ENCODE measurements around the gene KCTD17.

KCTD17 gene

DNA sequence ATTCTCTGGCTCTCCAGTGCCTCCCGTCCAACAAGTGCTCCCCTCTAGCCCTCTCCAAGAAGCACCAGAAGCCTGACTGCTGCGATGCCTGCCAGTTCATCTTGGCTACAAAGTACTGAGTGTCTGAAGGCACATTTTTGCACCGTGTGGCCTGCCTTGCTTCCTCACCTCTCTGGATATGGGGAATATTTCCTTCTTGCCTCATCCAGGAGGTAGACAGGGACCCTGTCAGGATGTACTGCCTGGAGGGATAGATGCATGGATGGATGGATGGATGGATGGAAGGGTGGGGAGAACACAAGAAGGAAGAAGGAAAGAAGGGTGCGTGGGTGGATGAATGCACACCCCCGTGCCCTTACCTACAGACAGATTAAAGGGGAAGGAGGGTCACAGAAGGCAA, 27.6 kb downstream of the KCTD17 start:
- DNase-seq (ENCODE audit: low spot score) = no peak

DNA sequence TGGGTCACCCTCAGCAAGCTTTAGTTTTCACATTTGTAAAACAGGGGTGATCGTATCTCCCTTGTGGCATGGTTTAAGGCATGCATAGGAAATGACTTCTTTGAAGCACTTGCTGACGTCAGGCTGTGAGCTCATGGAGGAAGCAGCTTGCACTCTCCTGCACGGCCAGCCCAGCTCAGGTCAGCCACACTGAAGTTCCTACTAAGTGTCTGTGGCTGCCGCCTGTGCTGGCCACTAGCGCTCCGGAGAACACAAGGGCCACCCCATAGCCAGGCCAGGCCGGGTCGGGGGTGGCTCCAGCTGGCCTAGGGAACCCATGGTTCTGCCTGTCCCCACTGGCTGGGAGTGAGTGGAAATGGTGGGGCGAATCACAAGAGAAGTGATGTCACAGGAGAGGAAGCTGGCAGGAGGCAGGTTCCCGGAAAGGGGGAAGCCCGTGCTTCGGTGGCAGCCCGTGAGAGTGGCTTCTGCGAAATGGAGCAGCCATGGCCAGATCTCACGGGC, 28.2 kb downstream of the KCTD17 start:
- peak; percentile 89 for DNase-seq (ENCODE audit: low spot score)

DNA sequence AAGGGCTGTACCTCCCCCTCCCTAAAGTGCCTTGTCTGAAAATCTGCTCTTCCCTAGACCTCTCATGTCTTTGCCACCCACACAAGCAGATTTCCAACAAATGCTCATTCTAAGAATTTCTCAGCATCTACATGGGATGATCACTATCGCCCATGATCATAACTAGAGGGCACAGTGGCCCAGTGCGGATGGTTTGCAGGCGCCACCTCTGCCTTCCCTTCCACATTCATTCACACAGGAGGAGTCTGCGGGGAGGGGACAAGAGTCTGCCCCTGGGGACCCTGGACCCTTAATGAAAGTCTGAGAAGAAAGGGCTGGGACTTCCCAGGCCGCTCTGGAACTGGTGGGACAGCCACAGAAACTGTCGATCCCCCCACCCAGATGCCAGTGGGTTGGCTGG, 28.9 kb downstream of the KCTD17 start:
- peak; percentile 43 for DNase-seq (ENCODE audit: low spot score)

DNA sequence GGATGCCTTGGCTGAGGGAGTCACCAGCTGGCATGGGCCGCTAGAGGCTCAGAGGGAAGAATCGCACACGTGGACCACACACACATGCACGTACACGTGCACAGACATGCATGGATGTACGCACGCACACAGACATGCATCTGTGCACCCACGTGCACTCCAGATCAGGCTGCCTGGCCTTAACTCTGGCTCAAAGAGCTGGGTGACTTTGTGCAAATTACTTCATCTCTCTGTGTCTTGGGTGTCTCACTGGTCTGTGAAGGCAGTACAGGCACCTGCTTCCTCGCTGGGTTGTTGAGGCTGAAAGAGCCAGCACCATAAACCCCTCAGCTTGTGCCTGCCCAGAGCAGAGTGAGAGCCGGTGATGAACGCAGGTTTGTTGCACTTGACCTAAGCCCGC, 29.3 kb downstream of the KCTD17 start:
- no peak for DNase-seq (ENCODE audit: low spot score)

DNA sequence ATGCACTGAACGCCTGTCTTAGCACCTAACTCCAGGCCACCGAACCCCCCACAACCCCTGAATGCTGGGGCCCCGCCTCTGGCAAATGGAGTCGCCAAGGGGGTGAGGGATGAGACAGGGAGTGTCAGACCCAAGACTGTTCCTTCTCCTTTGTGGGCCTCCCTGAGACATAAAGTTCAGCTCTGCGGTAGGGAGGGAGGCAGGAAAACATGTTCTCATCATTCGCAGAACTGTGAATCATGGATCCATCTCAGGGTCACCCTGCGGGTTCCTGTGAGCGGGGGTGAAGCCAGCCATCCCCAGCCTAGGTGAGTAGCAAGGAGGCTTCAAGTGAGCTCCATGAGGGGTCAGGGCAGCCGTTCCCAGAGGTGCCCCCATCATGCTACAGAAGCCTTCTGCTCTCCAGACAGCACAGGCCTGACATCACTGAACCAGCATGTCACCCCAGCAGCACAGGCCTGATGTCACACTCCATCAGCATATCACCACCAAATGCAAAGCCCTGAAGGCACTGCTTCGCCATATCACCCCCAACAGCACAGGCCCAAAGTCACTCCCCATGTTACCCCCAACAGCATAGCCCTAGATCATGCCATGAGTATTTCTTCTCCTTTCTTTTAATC, 30.8 kb downstream of the KCTD17 start:
- peak; percentile 47 for DNase-seq (ENCODE audit: low spot score)

DNA sequence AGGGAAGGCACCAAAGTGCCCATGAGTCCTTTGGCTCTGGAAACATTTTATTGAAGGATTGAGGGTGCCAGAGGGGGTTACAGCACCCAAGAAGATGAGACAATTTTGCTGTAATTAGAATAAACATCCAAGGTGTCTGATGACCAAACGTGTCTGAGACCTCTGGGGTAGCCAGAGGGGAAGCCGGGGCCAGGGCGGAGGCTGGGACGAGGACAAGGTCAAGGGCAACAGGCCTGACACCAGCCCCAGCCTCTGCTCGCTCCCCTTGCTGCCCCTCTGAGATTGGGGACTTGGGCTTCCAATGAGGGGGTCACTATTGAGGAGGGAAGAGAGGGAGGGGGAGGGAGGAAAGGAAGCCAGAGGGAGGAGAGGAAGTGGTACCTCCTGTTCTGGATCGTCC, 32.4 kb downstream of the KCTD17 start:
- no peak for DNase-seq (ENCODE audit: low spot score)

DNA sequence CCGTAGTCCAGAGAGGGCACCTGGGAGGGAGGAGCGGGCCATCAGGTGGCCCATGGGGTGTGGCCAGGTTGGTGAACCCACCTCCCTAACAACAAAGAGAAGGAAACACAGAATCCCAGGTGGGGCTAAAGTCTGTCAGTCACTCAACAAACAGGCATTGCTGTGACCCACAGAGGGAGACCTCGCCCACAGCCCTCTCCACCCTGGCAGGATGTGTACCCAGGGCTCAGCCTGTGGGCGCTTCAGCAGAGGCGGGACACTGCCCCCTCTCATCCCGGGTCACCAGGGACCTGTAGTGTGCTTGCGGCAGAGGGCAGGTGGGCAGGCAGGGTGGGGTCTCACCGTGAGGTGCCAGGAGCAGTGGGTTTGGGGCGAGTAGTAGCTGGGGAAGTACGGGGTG, 32.8 kb downstream of the KCTD17 start:
- no peak for DNase-seq (ENCODE audit: low spot score)

DNA sequence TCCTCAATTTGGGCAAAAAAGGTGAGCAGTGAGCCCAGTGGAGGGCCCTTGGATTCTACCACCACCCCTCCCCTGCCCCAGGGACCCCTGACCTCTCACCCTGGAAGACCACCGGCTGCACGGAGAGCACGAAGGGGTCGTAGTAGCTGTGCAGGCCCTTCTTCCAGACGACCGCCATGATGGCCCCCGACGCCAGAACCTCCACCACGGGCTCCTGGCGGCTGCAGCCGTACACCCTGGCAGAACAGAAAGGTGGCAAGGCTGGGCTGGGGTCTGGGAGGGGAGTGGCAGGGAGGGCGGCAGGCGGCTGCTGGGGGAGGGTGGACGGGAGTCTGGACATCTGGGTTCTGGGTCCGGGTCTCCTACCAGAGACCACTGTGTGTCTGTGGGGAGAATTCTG, 34.6 kb downstream of the KCTD17 start:
- DNase-seq (ENCODE audit: low spot score) = no peak

DNA sequence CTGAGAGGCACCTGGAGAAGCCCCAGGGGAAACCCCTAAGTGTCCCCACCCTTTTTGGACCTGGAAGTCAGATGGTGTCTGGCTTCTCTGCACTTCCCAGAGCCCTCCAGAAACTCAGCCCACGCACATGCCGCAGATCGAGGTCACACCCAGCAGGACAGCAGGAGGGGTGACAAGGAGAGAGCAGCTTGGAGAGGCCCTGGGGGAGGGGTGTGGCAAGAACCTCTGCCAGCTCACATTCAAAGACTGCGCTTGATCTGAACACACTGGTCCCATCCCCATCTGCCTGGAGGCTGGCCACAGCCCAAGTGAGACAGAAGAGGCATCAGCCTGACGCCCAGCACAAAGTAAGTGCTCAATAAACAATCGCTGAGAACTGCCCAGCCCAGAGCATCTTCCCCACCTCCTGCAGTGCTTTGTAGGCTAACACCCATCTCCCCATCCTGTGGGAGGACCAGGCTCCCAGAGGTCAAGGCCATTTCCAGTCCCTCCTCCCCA, 36.6 kb downstream of the KCTD17 start:
- peak; percentile 25 for DNase-seq (ENCODE audit: low spot score)

DNA sequence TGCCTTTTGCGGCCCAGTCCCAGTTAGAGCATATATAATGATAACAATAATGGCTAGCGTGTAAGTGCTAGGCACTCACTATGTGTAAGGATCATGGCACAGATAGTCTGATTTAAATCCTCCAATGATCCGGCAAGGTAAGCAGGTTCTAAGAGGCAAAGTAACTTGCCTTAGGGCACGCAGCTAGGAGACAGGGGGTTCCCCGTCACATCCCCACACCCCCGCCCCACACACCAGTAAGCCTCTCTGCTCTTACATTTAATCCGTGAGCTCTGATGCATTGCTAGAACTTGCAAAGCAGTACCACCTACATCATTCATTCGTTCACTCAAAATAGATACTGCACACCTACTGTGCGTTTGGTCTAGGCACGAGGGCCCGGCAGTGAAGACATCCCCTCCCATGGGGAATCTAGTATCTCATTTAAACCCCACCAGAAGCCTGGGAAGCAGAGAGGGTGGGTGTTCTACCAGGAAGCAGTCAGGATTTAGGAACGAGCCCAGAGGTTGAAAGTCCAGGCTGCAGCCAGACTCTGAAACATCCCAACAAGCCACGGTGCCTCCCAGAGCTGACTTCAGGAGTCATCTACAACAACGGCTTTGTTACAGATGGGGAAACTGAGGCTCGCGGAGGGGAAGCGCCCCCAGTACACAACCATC, 37.3 kb downstream of the KCTD17 start:
- no peak for DNase-seq (ENCODE audit: low spot score)

DNA sequence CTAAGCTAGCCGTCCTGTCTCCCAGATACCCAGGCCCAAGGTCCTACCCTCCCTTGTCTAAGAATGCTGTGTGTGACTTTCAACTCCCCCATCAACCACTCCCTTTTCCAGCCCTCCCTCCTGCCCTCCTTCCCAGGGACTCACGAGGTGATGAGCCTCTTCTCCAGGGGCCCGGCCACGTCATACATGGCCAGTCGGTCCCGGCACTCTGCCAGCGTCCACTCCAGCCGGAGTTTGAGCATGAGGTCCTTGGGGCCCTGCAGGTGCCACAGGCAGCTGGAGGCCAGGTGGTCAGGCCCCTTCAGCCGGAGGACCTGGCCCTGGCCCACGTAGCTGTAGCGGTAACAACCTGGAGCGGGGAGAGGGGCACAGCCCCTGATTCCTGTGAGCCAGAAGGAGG, 37.9 kb downstream of the KCTD17 start:
- no peak for DNase-seq (ENCODE audit: low spot score)

DNA sequence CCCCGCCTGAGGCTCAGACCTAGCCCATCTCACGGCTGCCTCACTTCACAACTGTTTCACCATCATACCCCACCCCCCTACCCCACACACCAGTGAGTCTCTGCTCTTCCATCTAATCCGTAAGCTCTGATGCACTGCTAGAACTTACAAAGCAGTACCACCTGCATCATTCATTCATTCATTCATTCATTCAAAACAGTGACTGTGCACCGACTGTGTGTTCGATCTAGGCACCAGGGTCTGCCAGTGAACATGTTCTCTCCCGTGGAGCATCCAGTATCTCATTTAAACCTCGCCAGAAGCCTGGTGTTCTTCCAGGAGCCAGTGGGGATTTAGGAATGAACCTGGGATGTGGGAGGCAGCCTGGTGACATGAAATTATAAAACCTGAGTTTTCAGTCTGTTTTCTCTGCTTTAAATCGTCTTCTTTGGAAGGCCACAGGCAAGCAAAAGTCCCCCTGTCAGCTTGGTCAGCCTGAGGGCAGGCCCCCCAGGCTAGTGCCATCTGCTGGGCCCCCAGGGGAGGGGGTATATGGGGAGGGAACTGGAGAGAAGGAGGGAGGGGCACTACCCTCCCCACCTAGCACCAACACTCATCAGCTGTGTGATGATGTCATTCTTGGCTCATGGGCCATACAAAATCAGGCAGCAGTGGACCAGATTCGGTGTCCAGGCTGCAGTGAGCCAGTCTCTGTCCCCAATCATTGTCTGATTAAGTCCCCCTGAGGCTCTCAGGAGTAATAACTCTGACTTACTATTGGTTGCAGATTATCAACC, 39.6 kb downstream of the KCTD17 start:
- DNase-seq (ENCODE audit: low spot score) = no peak

DNA sequence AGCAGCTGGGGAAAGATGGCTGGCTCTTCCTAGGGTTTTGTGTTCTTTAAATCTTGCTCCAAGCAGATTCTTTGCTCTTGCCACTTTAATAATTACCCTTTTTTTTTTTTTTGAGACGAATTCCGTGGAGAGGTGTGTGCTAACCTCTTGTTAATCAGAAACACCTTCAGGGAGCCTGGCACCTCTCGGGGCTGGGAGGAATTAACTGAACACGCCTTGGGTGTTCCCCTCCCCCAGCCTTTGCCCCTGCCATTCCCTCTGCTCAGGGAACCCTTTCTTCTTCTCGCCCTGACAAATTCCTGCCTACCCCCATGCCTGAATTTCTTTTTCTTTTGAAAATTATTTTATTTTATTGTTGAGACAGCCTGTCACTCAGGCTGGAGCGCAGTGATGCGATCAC, 40.5 kb downstream of the KCTD17 start:
- no peak for DNase-seq (ENCODE audit: low spot score)

DNA sequence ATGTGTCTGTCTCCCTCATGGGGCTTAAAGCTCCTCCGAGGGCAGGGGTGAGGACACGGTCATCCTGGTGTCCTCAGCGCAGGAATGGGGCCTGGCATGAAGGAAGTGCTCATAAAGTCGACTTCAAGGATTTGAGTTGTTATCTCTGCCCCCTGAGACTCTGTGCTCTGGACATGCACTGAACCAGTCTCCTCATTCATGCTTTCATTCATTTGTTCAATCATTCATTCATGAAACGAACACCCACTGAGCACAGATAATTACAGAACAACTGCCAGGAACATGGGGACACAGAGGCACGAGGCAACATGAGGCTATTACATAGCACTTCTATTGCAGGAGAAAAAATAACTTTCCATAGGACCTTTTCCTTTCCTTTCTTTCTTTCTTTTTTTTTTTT, 41.5 kb downstream of the KCTD17 start:
- DNase-seq (ENCODE audit: low spot score) = no peak

DNA sequence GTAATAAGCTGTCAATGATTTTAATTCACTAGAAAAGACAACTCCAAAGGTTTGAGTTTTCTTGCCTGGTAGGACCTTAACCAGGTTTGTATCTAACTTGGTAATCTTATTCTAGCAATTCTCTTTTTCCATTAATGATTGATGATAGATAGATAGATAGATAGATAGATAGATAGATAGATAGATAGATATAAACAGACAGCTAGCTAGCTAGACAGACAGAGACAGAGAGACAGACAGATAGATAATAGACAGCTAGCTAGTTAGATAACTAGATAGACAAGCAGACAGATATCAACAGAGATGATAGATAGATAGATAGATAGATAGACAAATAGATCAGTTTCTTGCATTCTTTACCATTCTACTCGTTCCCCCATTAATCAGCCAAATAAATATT, 42.7 kb downstream of the KCTD17 start:
- no peak for DNase-seq (ENCODE audit: low spot score)

DNA sequence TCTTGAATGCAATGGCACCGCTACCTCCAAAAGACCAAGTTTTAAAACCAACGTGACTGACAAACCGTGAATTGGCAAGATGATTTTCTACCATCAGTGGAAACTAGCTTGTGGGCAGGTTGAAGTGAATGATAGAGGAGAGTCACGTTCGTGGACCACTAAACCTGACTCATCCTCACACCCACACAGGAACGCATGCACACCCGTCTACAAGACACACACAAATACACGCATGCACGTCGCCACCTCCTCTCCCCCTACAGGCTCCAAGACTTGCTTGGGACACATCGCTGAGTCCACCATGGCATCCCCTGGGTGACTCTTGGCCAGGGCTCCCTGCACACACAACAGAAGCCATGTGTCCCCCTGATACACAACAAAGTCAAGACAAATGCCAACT, 43.6 kb downstream of the KCTD17 start:
- DNase-seq (ENCODE audit: low spot score) = no peak

DNA sequence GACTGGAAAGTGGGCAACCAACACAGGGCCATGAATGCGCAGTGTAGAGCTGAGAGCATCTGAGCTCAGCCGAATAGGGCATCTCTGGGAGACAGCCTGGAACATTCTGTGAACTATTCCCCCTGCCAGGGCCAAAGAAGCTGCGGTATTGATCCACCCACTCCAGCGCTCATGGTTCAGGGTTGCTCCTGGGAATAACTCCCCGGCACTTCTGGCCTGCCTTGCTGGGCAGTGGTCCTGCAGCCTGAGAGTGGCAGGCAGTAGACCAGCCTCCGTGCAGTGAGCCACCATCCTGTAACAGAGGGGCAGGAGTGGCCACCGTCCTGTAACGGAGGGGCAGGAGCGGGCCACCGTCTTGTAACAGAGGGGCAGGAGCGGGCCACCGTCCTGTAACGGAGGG, 45.8 kb downstream of the KCTD17 start:
- no peak for DNase-seq (ENCODE audit: low spot score)

DNA sequence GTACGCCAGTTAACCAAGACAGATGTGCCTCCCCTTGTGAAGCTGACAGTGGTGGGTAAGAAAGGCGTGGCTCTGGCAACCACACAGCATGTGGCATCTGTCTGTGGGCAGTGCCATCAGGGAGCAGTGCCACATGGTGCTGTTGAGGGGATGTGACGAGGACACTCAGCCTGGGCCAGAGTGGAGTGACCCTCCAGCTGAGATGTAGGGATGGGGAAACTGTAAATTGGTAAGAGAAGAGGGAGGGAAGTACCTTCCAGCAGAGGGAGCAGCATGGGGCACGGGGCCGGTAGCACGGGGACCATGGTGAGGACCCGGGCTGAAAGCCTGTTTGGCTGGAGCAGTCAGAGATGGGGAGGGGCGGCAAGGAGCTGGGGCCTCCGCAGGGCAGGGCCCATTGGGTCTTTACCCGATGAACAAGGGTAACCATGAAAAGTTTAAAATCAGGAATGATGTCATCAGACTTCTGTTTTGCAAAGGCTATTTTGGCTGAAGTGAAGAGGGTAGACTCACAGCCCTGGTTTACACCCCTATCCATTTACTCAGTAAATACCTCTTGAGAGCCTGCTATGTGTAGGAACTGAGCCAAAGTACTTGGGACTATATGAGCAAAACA, 47.5 kb downstream of the KCTD17 start:
- DNase-seq (ENCODE audit: low spot score) = no peak

DNA sequence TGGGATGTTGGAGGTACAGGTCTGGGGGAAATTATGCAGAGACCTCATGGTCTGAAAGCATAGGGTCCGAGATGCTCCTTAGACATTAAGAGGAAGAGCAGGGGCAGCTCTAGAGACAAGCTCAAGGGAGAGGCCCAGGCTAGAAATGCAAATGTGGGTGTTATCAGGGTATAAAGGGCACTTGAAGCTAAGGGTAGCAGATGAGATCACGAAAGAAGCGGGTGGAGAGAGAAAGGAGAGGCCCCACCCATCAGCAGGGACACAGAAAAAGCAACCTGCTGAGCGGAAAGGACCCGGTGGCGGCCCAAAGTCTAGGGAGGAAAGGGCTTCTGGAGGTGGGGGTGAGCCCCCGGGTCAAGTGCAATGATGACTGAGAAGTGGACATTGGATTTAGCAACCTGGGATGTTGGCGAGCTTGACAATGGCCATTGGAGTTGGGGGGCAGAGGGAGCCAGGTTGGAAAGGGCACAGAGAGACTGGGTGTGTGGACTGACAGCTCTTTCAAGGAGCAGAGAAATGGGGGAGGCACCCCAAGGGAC, 49.1 kb downstream of the KCTD17 start:
- DNase-seq (ENCODE audit: low spot score) = no peak

DNA sequence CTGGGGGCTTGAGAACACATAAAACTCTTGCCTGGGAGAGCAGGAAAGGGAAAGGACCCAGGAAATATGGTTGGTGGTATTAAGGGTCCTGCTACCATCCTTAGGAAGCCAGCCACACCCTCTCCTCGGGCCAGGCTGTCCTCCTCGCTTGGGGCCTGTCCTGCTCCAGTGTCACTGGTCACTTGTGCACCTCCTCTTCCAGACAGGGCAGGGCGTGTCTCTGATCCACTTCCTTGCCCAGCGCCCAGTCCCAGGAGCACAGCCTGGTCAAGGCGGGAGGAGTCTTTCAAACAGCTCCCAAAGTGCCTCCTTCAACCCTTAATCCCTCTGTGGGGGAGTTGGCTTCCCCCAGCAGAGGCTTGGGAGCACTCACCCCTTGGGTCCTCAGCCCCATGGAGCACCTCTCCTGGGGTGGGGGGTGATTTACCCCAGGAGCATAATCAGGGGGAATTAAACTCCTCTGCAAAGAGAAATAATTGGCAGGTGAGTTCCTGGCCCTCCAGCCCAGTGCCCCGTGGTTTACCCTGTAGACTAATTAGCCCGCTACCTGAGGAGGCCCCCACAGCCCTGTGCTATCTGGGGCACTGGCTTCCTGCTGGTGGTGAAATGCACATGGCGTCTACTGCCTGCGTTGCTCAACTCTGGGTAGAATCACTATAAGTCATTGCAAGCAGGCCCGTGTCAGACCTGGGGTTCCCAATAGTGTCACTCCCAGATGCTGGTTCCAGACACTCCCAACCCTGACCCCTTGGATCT, 49.9 kb downstream of the KCTD17 start:
- DNase-seq (ENCODE audit: low spot score) = no peak

DNA sequence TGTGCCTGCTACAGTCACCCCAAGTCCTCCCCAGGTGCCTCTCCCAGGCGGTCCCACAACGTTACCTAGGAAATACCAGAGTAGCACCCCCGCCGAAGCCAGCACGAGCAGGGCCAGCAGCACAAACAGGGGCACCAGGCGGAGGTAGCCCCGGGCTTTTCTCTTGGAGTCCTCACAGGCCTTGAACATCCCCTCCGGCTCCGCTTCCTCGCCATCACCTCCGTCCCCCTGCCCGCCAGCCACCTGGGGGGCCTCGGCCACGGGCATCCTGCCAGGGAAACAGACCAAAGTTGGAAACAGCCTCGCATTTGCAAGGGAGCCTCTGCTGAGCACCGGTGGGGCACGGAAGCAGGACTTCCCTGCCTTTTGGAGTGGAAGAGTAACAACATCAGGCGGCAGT, 51.6 kb downstream of the KCTD17 start:
- no peak for DNase-seq (ENCODE audit: low spot score)
